Astrocyte of the cerebellum (primary cell): ENCODE measurements around the gene PRKCZ.
A peak's percentile ranks its signal among the peaks of the same experiment; 100 is the strongest.

Experiments used
- DNase-seq: peaks from one replicate; pipeline ENCODE4 v3.0.0-alpha.2; 2011; ENCODE audit warnings: low read depth
- H3K4me3 ChIP-seq: 2 replicates; pipeline ENCODE4 v1.5.1; 2011; ENCODE audit warnings: mild to moderate bottlenecking, low read depth, low read length, moderate library complexity
- CTCF ChIP-seq: IDR thresholded peaks from 2 replicates; pipeline ENCODE4 v1.5.1; 2012; ENCODE audit warnings: low read length, low read depth, moderate library complexity, mild to moderate bottlenecking; ENCODE audit errors: missing control alignments
- in situ Hi-C: cut with HindIII; loops from 2 replicates; pipeline ENCODE4 v1.10.0; 2017; ENCODE audit warnings: low sequenced_read_pairs

Gene PRKCZ

DNA sequence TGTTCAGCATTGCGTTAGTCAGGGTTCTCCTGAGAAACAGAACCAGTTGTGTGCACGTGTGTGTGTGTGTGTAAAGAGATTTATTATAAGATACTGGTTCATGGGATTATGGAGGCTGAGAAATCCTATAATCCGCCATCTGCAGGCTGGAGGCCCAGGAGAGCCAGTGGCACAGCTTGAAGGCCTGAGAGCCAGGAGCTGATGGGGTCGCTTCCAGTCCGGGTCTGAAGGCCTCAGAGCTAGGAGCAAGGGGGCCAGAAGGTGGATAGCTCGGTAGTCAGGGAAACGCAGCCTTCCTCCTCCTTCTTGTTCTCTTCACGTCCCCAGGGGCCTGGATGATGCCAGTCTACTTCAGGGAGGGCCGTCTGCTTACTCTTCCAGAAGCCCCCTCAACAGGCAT, 106.7 kb downstream of the PRKCZ start:
- H3K4me3 ChIP-seq = no peak overlapping the region
- no peak for DNase-seq
- TF ChIP-seq CTCF = no peak
- in situ Hi-C loops = no loop called here

DNA sequence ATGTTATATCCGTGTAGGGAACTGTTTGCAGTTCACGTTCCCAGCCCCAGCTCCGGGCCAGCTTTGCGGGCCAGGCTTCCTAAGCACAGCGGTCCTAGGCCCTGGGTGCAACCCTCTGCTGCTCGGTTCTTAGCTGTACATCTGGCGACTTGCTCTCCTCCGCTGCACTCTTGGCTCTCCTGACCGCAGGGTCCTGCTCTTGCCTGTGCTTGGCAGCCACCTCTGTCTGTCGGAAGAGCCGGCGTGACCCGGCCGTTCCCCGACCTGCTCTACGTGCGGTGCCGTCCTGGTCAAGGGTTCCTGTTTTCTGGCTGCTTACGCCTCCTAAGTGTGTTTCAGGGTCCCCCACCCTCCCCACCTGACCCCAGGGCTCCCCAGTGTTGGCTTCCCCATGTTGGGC, 107.6 kb downstream of the PRKCZ start:
- no peak for TF ChIP-seq CTCF
- in situ Hi-C loops = no loop called here
- no peak overlapping the region for H3K4me3 ChIP-seq
- DNase-seq = no peak

DNA sequence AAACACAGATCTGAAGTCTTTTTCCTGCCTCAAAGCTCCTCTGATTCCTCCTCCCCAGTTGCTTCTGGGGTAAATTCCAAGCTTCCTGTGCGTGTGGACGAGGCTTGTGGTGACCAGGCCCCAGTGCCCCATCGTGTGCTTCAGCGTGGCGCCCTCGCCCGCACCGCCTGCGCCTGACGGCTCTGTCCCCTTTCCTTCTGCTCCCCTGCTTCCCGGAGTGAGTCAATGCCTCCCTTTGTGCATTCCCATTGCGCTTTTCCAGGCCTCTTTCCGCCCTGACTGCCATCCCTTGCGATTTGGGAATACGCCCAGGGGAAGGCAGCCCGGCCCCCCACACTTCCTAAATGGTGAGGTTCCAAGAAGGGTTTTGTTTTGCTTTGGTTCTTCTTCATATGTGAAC, 108.1 kb downstream of the PRKCZ start:
- H3K4me3 ChIP-seq = no peak overlapping the region
- in situ Hi-C loops = no loop called here
- no peak for TF ChIP-seq CTCF
- DNase-seq = no peak

GRCh38 chr1:2159124-2159523, 108.9 kb downstream of the PRKCZ start:
- H3K4me3 ChIP-seq = no peak overlapping the region
- in situ Hi-C loops = no loop called here
- DNase-seq = no peak
- no peak for TF ChIP-seq CTCF

- TF ChIP-seq CTCF = no peak
- in situ Hi-C loops = no loop called here
- H3K4me3 ChIP-seq = no peak overlapping the region
- DNase-seq = no peak
These were observed 110.5 kb downstream of the PRKCZ start for GRCh38 chr1:2160451-2161300.

- H3K4me3 ChIP-seq = no peak overlapping the region
- in situ Hi-C loops = no loop called here
- DNase-seq = no peak
- TF ChIP-seq CTCF = peak; percentile 4
These were observed 113.0 kb downstream of the PRKCZ start for GRCh38 chr1:2163205-2163604.
